ENCODE measurements around the gene TMEM178B. TPM values are rescaled to one million over a fixed set of nuclear protein-coding genes. Genes with fewer than 3 reads are reported as not detected.
A peak's percentile ranks its signal among the peaks of the same experiment; 100 is the strongest.
"Not testable (repeated sequence)": the region's sequence is repeated elsewhere in the genome, so short reads cannot be mapped to it uniquely, and the experiment has no call there.

The TMEM178B gene
- total RNA-seq (1 to 10 TPM in 7 of 9 donors, under 1 TPM in 2; 0.95 to 4.9 (median 2.4) TPM), polyA plus RNA-seq (1 to 10 TPM in 1 of 3 donors, under 1 TPM in 2; 0.24 to 4.0 (median 0.56) TPM)
- long read RNA-seq, donor 1 = 0 reads
- long read RNA-seq, donor 2 = 0 reads
- long read RNA-seq, donor 3 = 0 reads
- long read RNA-seq, donor 4 = 0 reads
- long read RNA-seq, donor 5 = 0 reads
- long read RNA-seq, donor 6 = 0 reads
- long read RNA-seq, donor 7 = 0 reads
- long read RNA-seq, donor 8 = 0 reads
- long read RNA-seq, donor 9 = 0 reads
- long read RNA-seq, donor 10 = 0 reads

DNA sequence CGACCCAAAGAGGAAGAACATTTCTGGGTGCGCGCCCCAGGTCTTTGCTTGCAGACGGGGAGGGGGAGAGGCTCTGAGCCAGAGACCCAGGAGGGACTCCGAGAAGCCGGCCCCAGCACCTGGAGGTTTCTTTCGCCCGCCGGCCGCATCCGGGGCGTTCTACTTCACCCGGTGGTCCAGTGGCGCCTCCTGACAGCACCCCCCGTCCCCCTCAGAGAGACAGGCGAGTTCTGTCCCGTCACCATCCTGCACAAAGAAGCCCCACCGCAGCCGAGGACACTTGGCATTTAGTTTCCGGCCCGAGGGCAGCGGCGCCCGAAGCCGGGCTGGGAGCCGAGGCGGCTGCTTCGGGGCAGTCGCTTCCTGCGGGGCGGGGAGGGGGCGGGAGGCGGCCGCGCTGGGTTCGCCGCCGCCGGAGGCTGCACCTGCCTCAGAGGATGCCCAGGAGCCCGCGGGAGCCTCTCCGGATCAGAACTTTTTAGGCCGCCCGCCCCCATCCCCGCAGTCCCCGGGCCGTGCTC, at the start of gene TMEM178B:
Gene TMEM178B (plus strand): TSS at position 424 of the 521 bp plus-strand sequence.
- TF ChIP-seq POLR2A (IDR thresholded peaks at IDR 0.05) = no peak
- TF ChIP-seq, protein P1, sequence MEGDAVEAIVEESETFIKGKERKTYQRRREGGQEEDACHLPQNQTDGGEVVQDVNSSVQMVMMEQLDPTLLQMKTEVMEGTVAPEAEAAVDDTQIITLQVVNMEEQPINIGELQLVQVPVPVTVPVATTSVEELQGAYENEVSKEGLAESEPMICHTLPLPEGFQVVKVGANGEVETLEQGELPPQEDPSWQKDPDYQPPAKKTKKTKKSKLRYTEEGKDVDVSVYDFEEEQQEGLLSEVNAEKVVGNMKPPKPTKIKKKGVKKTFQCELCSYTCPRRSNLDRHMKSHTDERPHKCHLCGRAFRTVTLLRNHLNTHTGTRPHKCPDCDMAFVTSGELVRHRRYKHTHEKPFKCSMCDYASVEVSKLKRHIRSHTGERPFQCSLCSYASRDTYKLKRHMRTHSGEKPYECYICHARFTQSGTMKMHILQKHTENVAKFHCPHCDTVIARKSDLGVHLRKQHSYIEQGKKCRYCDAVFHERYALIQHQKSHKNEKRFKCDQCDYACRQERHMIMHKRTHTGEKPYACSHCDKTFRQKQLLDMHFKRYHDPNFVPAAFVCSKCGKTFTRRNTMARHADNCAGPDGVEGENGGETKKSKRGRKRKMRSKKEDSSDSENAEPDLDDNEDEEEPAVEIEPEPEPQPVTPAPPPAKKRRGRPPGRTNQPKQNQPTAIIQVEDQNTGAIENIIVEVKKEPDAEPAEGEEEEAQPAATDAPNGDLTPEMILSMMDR (IDR thresholded peaks at IDR 0.05) = no peak
- 0 to 1% (median 0%) methylated on average over 1 to 47 of the region's 47 CpGs for WGBS, 4 donors
- Histone ChIP-seq H3K9me3 (replicated peaks in 1 of 3) (no peaks in the 10 kb centered on the region), H3K4me3 (peak within 1 kb of the TSS in 2 of 4 donors; percentile 57 to 60), H3K4me1 (replicated peaks in 1 of 2) (peaks cover 6 to 35% of the 10 kb centered on the region in 2 donors), H3K27me3 (peaks cover 7% of the 10 kb centered on the region), H3K36me3 (replicated peaks in 1 of 2) (no peaks in the 10 kb centered on the region), H3K27ac (peak within 1 kb of the TSS in 3 of 5 donors; percentile 2 to 73 (median 54))
- intact Hi-C loops (cut with DNase I) = no loop called here
- DNase-seq = peak in 5 of 7 donors; percentile 4 to 21 (median 18)

DNA sequence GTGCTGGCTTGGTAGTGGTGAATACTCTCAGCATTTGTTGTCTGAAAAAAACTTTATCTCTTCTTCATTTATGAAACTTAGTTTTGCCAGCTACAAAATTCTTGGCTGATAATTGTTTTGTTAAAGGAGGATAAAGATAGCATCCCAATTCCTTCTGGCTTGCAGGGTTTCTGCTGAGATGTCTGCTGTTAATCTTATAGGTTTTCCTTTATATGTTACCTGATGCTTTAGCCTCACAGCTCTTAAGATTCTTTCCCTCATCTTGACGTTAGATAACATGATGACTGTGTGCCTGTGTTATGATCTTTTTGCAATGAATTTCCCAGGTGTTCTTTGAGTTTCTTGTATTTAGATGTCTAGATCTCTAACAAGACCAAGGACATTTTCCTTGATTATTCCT, 49.2 kb upstream of the TMEM178B start:
- Histone ChIP-seq H3K4me3 (no peak overlapping the region), H3K4me1 (replicated peaks in 1 of 2) (no peaks in the 10 kb centered on the region), H3K27ac (no peak overlapping the region), H3K36me3 (replicated peaks in 1 of 2) (no peaks in the 10 kb centered on the region), H3K9me3 (replicated peaks in 1 of 3) (peaks cover 0 to 4% (median 4%) of the 10 kb centered on the region in 3 donors), H3K27me3 (peaks cover 2% of the 10 kb centered on the region)
- intact Hi-C loops (cut with DNase I) = no loop called here
- no peak for TF ChIP-seq POLR2A (IDR thresholded peaks at IDR 0.05)
- TF ChIP-seq, protein P1 (IDR thresholded peaks at IDR 0.05) = no peak
- 56 to 80% (median 78%) methylated on average over 1 of the region's 1 CpG for WGBS, 4 donors
- no peak for DNase-seq

GRCh38 chr7:141027043-141027442, 46.8 kb upstream of the TMEM178B start:
- intact Hi-C loops (cut with DNase I) = no loop called here
- WGBS, 4 donors = 49 to 100% (median 57%) methylated on average over 1 to 3 of the region's 3 CpGs
- Histone ChIP-seq H3K4me3 (no peak overlapping the region), H3K27me3 (peaks cover 7% of the 10 kb centered on the region), H3K4me1 (replicated peaks in 1 of 2) (no peaks in the 10 kb centered on the region), H3K9me3 (replicated peaks in 1 of 3) (peaks cover 0 to 4% (median 4%) of the 10 kb centered on the region in 3 donors), H3K27ac (no peak overlapping the region), H3K36me3 (replicated peaks in 1 of 2) (no peaks in the 10 kb centered on the region)
- DNase-seq = no peak
- TF ChIP-seq, protein P1 (IDR thresholded peaks at IDR 0.05) = no peak
- no peak for TF ChIP-seq POLR2A (IDR thresholded peaks at IDR 0.05)

- Histone ChIP-seq H3K4me3 (no peak overlapping the region), H3K27ac (no peak overlapping the region), H3K27me3 (peaks cover 7% of the 10 kb centered on the region), H3K36me3 (replicated peaks in 1 of 2) (no peaks in the 10 kb centered on the region), H3K9me3 (replicated peaks in 1 of 3) (peaks cover 0 to 4% (median 4%) of the 10 kb centered on the region in 3 donors), H3K4me1 (replicated peaks in 1 of 2) (no peaks in the 10 kb centered on the region)
- TF ChIP-seq POLR2A (IDR thresholded peaks at IDR 0.05) = no peak
- TF ChIP-seq, protein P1 (IDR thresholded peaks at IDR 0.05) = no peak
- no peak for DNase-seq
- WGBS, 4 donors = 67 to 77% (median 71%) methylated on average over 3 of the region's 3 CpGs
- intact Hi-C loops (cut with DNase I) = no loop called here
These were observed 45.1 kb upstream of the TMEM178B start for GRCh38 chr7:141028767-141029166.

DNA sequence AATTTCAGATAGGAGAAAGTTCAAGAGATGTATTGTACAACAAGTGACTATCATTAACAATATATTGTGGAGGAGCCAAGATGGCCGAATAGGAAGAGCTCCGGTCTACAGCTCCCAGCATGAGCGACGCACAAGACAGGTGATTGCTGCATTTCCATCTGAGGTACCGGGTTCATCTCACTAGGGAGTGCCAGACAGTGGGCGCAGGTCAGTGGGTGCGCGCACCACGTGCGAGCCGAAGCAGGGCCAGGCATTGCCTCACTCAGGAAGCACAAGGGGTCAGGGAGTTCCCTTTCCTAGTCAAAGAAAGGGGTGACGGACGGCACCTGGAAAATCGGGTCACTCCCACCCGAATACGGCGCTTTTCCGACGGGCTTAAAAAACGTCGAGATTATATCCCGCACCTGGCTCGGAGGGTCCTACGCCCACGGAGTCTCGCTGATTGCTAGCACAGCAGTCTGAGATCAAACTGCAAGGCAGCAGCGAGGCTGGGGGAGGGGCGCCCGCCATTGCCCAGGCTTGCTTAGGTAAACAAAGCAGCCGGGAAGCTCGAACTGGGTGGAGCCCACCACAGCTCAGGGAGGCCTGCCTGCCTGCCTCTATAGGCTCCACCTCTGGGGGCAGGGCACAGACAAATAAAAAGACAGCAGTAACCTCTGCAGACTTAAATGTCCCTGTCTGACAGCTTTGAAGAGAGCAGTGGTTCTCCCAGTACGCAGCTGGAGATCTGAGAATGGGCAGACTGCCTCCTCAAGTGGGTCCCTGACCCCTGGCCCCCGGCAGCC, 41.1 kb upstream of the TMEM178B start:
- H3K9me3 ChIP-seq (replicated peaks in 1 of 3); H3K27me3 ChIP-seq; intact Hi-C loops (cut with DNase I); H3K4me3 ChIP-seq; DNase-seq; H3K4me1 ChIP-seq (replicated peaks in 1 of 2); H3K36me3 ChIP-seq (replicated peaks in 1 of 2); H3K27ac ChIP-seq: not testable (repeated sequence)
- 76 to 81% (median 78%) methylated on average over 23 to 30 of the region's 33 CpGs for WGBS, 4 donors

DNA sequence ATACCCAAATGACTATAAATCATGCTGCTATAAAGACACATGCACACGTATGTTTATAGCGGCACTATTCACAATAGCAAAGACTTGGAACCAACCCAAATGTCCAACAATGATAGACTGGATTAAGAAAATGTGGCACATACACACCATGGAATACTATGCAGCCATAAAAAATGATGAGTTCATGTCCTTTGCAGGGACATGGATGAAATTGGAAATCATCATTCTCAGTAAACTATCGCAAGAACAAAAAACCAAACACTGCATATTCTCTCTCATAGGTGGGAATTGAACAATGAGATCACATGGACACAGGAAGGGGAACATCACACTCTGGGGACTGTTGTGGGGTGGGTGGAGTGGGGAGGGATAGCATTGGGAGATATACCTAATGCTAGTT, 35.8 kb upstream of the TMEM178B start:
- H3K4me1 ChIP-seq (replicated peaks in 1 of 2) = not testable (repeated sequence)

More for the DNA sequence above, 35.8 kb upstream of the TMEM178B start:
- H3K27me3 ChIP-seq; H3K4me3 ChIP-seq; DNase-seq; H3K27ac ChIP-seq; H3K9me3 ChIP-seq (replicated peaks in 1 of 3); intact Hi-C loops (cut with DNase I); H3K36me3 ChIP-seq (replicated peaks in 1 of 2): not testable (repeated sequence)
- WGBS, 4 donors = 86 to 94% (median 89%) methylated on average over 2 to 3 of the region's 3 CpGs
